ENCODE results near the gene OR6C2.

- TF ChIP-seq EZH2 (IDR thresholded peaks at IDR 0.05; ENCODE audit: borderline replicate concordance) (no peak), CTCF (IDR thresholded peaks at IDR 0.05; ENCODE audit: poor library complexity) (no peak), EZH2phosphoT487 (IDR thresholded peaks at IDR 0.05; ENCODE audit: low read depth, severe bottlenecking, unreplicated experiment) (no peak)
These were observed 48.2 kb downstream of the OR6C2 start, which contains the start of gene OR6C68 for GRCh38 chr12:55492078-55492477.

Measured in hepatocyte (in vitro differentiated cells).